NCI-H187 (cell line): ENCODE data around the gene MAP3K12.
"Not testable (repeated sequence)": the region's sequence is repeated elsewhere in the genome, so short reads cannot be mapped to it uniquely, and the experiment has no call there.

Source experiments
- DNase-seq, 2 experiments: peaks; one replicate each; lab custom pipeline; 2025; lab: John Stamatoyannopoulos, UW

MAP3K12 gene, protein sequence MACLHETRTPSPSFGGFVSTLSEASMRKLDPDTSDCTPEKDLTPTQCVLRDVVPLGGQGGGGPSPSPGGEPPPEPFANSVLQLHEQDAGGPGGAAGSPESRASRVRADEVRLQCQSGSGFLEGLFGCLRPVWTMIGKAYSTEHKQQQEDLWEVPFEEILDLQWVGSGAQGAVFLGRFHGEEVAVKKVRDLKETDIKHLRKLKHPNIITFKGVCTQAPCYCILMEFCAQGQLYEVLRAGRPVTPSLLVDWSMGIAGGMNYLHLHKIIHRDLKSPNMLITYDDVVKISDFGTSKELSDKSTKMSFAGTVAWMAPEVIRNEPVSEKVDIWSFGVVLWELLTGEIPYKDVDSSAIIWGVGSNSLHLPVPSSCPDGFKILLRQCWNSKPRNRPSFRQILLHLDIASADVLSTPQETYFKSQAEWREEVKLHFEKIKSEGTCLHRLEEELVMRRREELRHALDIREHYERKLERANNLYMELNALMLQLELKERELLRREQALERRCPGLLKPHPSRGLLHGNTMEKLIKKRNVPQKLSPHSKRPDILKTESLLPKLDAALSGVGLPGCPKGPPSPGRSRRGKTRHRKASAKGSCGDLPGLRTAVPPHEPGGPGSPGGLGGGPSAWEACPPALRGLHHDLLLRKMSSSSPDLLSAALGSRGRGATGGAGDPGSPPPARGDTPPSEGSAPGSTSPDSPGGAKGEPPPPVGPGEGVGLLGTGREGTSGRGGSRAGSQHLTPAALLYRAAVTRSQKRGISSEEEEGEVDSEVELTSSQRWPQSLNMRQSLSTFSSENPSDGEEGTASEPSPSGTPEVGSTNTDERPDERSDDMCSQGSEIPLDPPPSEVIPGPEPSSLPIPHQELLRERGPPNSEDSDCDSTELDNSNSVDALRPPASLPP

DNA sequence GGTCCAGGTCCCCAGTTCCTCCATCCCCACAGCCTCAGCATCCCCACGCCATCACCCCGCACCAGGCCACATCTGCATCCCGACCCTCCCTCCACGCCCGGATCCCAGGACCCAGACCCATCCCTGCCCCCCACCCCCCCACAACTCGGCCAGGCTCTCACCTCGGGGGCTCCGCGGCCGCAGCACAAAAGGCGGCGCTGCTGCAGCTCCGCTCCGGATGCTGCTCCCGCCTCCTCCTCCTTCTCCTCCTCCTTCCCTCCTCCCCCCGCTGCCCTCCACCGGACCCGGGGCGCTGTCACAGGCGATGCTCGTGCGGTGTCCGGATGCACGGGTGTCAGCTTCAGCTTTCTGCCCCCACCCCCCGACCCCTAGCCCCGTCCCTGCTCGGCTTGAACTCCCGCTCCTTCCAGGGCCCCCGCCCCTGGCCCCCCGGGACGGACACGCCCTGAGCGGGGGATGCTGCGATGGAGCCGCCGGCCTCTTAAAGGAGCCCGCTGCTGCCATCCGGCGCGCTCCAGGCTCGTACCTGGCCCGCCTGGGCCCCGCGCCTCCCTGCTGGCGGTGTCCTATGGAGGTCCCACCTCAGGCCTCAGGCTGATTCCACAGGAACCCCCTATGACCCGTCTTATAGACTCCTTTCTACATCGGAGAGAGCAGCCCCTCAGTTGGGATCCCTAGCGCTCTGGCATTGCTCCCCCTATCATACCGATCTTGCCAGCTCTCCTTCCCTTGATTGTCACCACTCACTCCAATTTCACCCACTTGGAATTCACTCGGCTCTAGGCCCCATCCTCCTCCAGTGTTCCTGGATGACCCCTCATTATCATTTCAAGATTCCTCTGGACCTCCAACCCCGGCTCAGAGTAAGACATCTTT lies at the start of gene MAP3K12:
MAP3K12 (minus strand) TSS at position 193 of the 876 bp plus-strand sequence. CDS start 12,067 bp downstream, outside the sequence.
- peak in 1 of 2 experiments; percentile 65 for DNase-seq

DNA sequence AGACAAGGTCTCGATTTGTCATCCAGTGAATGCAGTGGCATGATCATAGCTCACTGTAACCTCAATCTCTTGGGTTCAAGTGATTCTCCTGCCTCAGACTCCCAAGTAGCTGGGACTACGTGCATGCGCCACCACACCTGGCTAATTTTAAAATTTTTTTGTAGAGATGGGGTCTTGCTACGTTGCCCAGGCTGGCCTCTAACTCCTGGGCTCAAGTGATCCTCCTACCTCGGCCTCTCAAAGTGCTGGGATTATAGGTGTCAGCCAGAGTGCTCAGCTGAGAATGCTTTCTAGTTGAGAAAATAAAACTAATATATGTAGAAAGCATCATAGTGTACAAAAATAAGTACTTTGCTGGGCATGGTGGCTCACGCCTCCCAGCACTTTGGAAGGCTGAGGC lies 49.1 kb upstream of the MAP3K12 start:
- DNase-seq, result not testable (repeated sequence)

DNA sequence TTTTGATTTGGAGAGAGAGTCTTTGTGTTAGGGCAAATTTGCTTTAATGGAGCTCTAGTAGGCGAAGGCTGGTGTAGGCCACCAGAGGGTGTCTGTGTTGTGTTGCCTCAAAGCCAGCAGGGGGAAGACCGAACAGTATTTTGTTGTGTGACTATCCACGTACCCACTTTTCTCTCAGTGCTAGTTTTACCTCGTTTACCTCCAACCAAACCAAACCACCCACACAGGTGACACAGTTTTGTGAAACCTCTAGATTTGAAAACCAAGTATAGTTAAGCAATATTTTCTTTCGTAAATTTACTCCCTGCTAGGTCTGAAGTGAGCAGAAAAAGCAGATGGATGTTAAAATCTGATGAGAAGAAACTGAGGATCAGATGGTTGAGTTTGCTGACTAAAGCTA lies 44.3 kb upstream of the MAP3K12 start:
- no peak for DNase-seq

DNA sequence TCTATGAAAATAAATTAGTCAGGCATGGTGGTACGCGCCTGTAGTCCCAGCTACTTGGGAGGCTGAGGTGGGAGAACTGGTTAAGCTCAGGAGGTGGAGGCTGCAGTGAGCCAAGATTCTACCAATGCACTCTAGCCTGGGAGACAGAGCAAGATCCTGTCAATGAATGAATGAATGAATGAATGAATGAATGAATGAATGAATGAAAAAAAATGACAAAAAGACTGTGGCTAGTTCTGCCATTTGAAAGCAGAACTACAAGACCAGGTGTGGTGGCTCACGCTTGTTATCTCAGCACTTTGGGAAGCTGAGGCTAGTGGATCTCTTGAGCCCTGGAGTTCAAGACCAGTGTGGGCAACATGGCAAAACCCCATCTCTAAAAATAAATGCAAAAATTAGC lies 40.3 kb upstream of the MAP3K12 start:
- no peak for DNase-seq

DNA sequence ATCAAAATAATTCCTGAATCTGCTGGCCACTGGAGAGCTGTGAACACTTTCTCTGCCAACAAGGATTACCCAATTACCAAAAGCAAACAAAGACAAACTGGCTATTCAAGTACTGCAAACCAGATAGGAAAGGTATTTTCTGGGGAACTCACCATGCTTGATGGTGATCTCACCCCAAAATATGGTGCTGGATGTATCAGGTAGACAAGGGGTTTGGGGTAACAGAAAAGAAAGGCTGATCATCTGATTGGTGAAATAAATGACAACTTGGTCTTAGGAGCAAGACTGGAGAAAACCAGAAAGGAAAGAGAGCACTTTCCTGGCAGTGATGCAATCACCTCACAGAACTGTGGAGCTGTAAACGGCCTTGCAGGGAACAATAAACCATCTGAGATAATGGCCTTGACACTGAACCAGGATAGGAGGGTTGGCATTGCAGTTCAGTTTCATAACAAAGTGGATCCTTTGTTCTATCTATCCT lies 39.0 kb upstream of the MAP3K12 start:
- DNase-seq, result no peak

DNA sequence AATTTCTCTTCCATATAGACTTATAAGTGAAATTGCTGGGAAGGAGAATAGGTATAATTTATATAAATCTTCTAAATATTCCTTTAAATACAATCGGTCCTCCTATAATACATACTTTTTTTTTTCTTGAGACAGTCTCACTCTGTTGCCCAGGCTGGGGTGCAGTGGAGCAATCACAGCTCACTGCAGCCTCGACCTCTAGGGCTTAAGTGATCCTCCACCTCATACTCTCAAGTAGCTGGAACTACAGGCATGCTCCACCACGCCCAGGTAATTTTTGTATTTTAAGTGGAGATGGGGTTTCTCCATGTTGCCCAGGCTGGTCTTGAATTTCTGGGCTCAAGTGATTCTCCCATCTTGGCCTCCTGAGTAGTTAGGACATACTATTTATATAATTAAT lies 37.7 kb upstream of the MAP3K12 start:
- DNase-seq, result no peak

DNA sequence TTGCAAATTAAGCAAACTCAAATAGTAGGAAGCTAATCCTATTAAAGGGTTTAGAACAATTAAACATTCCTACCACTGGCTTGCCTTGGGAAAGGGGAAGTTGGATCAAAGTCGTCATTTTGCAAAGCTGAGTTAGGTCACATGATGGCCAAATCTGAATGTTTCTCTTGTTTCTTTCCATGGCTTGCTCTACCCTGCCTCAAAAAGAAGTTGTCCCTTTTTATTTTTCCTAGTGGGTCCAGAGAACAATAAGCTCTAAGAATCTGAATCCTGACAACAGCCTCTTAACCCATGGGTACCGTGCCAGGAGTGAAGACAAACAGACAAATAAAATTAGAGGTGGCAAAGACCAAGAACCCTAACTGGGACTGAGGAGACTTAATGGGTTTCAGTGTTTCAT lies 34.2 kb upstream of the MAP3K12 start:
- DNase-seq, result no peak

DNA sequence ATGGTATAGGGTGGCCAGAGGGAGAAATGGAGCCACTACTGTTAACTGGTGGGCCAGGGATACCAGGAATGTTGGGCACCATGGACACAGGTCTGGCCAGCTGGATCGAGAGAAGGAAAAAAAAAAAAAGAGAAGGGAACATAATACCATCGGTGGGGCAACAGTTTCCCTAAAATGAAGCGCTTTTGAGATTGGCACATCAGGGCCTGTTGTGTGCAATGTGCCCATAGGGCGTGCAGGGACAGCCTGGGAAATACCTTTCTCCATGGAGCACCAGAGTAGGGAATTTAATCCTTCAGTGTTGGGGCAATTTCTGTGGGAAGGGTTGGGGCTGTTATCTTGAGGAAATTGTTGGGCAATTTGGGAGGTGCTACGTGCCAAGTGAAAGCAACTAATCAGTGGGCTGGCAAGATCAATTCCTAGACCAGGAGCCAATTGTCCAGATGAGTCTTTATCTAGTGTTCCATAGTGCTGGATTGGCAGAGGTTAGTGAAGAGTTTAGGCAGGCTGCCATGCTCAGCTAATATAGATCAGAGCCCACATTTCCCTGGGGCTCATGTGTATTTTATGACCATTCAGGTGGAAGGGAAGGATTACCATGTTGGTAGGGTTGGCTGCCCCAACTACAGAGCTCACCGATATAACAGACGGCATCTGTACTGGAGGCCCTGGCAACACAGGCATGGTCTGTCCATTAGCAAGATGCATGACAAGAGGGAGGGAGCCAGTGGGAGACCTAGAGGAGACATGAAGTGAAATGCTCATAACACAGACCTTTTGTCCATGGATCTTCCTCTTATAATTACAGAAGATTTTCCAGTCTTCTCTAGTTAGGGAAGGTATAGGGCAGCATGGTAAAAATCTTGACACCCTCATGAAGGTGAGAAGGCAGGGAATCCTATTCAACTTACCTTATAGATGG lies 33.5 kb upstream of the MAP3K12 start:
- no peak for DNase-seq

DNA sequence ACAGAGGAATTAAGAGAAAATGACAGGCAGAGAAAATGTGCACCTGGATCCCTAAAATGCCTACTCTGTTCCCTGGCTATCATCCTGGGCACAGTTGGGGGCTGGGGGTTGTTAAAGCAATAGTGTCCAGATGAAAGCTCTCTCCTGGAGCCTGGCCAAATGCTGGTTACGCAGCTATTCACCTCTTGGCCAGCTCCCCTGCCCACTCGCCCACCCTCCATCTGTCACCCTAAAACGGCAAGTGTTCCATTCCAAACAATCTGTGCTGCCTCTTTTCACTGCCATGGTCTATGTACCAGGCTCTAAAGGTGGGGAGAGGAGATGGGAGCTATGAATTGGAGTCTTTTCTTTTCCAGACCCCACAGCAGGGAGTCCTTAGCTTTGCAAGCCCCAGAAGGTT lies 32.8 kb upstream of the MAP3K12 start:
- no peak for DNase-seq

DNA sequence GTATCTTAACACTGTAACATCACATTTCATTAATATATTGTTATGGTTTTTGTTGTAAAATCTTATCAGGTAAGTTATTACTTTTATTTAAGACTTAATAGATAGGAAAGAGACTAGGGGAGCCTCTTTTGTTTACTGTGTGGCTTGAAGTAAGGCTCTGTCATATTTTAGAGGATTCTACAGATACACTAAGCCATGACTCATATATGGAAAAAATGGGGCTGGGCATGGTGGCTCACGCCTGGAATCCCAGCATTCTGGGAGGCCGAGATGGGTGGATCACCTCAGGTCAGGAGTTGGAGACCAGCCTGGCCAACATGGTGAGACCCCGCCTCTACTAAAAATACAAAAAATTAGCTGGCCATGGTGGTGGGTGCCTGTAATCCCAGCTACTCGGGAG lies 31.7 kb upstream of the MAP3K12 start:
- DNase-seq, result no peak

DNA sequence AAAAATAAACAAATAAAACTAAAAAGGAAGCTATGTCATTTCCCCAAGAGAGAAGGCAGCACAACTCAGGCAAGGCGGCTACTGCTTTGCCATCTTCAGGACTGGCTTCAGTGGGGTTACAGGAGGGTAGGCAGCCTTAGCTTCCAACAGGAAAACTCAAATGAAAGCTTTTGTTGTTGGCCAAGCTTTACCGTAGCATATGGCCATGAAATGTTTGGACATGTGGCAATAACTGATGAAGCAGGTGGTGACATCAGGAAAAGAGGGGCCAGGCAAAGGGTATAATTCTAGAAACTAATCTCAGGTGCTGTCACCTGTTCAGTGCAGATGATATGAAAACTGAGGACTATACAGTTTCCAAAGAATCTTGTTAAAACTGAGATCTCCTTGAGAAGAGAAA lies 30.8 kb upstream of the MAP3K12 start:
- DNase-seq, result no peak

DNA sequence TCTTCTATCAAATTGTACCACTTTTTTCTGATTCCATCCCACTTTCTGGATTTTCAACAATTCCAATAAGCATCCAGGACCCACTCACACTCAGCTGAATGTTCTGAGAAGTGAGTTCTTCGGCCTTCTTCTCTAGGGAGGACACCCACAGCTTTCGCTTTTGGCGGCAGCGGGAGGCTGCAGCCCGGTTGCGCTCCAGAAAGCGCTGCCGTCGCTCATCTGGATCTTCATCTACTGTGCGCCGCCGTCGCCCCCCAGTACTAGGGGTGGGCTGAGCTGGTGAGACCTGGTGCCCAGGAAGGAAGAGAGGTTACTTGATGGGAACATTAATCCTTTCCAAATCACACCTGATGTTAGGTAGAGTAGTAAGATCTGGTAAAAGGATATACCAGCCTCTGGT lies 25.2 kb upstream of the MAP3K12 start:
- no peak for DNase-seq

DNA sequence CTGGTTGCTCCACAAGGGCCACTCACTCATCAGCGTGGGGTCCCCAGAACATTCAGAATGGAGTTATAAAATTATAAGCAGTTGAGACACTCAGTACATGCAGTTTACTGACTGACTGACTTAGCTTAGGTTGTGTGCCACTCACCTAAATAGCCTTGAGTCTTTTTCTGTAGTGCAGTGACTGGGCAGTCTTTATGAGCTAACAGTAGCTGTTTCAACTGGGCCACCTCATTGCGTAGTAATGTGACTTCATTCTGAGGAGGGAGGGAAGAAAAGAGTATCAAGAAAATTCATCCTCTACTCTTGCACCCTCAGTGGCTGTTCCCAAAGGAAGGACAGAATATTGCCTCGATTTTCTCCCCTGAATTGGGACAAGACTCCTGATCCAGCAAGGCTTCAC lies 23.9 kb upstream of the MAP3K12 start:
- DNase-seq, result no peak

DNA sequence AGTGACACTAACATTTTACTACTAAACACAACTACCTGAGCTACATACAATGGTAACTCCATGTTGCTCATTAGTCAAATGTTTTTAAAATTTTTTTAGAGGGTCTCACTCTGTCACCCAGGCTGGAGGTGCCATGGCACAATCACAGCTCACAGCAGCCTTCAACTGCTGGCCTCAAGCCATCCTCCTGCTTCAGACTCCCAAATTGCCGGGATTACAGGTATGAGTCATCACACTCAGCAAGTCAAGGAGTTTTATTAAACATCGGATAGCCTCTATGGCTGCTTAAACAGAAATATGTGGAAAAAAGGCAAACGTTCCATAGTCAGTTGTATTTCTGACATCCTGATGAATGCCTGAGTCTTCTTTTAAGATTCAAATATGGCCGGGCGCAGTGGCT lies 19.1 kb upstream of the MAP3K12 start:
- no peak for DNase-seq

DNA sequence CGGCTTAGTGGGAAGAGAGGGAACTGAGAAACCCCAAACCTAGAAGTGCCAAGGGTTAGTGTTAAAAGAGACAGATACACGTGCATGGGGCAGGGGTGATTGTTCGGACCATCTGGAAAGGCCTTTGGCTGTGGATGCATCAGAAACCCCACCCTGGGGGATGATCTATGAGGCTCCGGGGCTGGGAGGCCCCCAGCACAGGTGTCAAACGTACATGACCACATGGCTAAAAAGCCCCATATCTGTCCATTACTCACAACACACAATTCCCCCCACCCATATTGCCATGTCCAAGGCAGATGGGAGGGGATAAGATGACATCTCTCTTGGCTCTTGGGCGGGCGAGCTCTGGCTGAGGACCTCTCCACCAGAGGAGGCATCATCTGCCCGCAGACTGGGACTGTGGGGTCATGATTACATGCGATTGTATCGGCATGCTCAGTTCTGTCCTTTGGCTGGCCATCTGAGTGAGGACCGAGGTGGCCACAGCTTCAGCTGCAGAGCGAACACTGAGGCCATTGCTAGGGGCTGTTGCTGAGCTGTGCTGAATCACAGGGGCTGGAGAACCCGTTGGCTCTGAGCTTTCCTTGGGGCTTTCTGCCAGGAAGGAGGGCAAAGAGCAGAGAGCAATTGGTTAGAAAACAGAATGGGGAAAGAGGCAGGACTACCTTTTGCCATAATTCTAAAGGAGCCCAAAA lies 17.6 kb upstream of the MAP3K12 start:
- DNase-seq, result no peak

DNA sequence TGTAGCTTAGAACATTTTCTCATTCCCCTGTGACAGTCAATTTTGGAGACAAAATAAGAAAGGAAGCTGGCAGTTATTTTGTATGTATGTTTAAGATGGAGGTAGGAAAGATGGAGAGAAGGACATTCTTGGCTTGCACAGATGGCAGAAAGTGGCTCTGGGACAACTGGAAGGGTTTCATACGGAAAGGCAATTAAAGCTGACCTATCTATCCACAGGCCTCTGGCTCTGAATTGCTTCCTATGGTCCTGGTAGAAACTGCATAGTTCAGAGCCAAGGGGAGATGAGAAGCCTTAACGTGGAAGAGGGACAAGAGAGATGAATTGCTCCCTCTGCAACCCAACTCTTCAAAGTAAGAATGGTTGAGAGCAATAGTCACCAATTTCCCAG lies 16.0 kb upstream of the MAP3K12 start:
- no peak for DNase-seq

DNA sequence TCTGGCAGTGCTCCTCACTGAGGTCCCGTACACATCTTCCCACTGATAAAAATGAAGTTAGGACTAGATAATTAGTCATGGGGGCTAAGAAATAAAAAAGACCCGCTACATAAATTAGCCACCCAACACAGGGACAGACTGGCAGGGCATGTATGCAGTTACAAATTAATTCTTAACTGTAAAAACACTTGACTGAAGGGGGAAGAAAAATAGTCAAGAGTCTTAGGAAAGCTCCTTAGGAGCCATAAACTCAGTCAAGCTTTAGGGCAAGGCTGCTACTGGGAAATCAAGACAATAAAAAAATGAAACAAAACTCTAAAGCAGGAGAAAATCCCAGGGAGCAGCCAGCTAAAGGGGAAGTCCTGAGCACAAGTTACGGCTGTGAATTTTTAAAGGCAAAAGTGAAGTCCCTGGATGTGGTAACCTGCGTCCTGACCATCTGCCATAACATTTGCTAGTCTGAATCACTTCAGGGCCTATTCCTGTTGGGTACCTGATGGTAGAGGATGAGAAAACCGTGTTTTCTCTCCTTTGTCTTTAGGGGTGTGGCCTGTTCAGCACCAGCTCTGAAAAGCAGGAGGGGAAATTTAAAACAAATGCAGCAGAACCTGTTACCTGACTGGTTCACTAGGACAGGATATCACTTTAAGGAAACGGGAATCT lies 15.5 kb upstream of the MAP3K12 start:
- DNase-seq, result no peak

DNA sequence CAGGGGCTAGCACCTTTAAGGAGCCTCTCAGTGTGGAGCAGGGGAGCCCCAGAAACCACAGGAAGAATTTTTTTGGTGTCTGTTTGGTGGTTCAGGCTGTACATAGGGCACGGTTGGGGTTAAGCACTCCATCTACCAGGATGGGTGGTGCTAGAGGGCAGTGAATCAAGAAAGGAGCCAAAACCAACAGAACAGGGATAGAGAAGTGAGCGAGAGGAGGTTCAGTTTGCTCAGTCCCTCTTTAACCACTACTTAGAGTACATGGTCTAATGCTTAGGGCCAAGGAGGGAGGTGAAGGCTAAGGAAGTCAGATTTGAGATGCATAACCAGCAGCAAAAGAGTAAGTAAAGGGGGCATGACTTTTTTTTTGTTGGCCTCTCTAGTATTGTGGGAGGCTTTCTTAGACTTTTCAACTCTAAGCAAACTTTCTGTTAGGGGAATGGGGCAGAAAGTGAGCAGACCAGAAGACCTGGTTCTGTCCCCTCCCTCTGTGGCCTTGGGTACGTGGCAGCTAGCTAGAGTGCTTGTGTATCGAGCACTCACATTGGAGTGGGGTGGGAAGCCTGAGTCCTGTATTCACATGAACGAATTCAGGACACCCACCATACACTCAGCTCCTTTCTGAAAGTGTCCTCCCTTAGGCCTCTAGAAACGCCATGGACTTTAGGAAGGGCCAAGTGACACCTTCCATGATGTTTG lies 14.6 kb upstream of the MAP3K12 start:
- DNase-seq, result no peak

DNA sequence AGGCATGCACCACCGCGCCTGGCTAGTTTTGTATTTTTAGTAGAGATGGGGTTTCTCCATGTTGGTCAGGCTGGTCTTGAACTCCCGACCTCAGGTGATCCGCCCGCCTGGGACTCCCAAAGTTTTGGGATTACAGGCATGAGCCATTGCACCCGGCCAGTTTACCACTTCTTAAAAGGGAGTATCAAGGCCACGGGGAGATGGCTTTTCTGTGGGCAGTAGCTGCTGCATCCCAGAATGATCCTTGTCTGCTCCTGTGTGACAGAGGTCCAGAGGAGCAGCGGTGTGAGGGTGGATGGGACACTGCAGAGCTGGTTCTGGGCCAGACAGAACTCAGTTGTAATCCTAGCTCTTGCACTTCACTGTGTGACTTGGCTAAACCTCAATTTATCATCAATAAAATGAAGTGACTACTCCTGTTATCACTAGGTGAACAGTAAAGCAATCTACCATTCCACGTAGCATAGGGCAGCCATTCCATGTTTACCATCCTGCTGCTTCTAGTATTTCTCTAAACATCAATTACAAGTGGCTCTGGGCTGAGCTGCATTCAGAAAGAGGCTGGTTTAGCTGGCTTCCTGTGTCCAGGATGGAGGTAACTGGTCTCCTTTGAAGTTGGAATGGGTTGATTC lies 11.0 kb upstream of the MAP3K12 start:
- DNase-seq, result no peak
